HepG2 (cell line): ENCODE results near the gene ZSCAN4. TPM values are rescaled to one million over a fixed set of nuclear protein-coding genes. Genes with fewer than 3 reads are reported as not detected.
A peak's percentile ranks its signal among the peaks of the same experiment; 100 is the strongest.

Experiments used
- ATAC-seq: fragments of 200-7000 bp; cut with Tn5 transposase; 3 replicates; pipeline ENCODE4 v1.9.1; 2020; ENCODE audit warnings: mild to moderate bottlenecking, moderate library complexity
- BruUV-seq: library from RNA; stranded (reverse); fragments of 400-500 nt; replicated peaks from 2 replicates; lab custom pipeline; 2021; lab: Mats Ljungman, UMichigan
- CTCF ChIA-PET: fragments of 300-600 bp; formaldehyde crosslinking; extraction: SDS; loops from one replicate; lab custom pipeline; 2021; ENCODE audit warnings: low total read pairs, inconsistent platforms, low intra/inter-chr PET ratio; lab: Yijun Ruan, JAX
- POLR2A ChIA-PET: fragments of 350-600 bp; sonication (Branson Sonifier 250); formaldehyde crosslinking; loops from one replicate; lab custom pipeline; 2020; ENCODE audit warnings: antibody characterized with exemption, inconsistent platforms; lab: Yijun Ruan, JAX
- DNase-seq: peaks from one replicate; pipeline ENCODE4 v3.0.0-alpha.2; 2015; ENCODE audit warnings: low spot score
- FAIRE-seq: peaks from 3 replicates; lab custom pipeline; 2011; peaks lifted over from hg19 to GRCh38; lab: Jason Lieb, UNC
- H2AFZ ChIP-seq: one replicate; pipeline ENCODE4 v1.6.1; 2011; ENCODE audit warnings: low read length, inconsistent platforms
- H3K27ac ChIP-seq: fragments of 300-600 bp; 3 replicates; pipeline ENCODE4 v1.8.0; 2011; ENCODE audit warnings: mixed run types, mild to moderate bottlenecking, mixed read lengths, low read length, inconsistent platforms; ENCODE audit not compliant: insufficient read depth; ENCODE audit errors: extremely low read length
- H3K27me3 ChIP-seq, 2 experiments: fragments of 200-600 bp in 1 of 2; 2 replicates in 1 of 2; 3 replicates in 1 of 2; pipeline versions ENCODE4 v1.6.0 to v1.8.0; 2011; ENCODE audit warnings: low read length in 2 of 2, mild to moderate bottlenecking in 2 of 2, moderate library complexity in 2 of 2, inconsistent platforms in 1 of 2; ENCODE audit not compliant: insufficient read depth in 2 of 2, control insufficient read depth in 1 of 2
- H3K36me3 ChIP-seq, 2 experiments: fragments of 200-600 bp in 1 of 2; replicated peaks in 1 of 2; 2 replicates in 1 of 2; 3 replicates in 1 of 2; pipeline versions ENCODE4 v1.5.1 to v1.8.0; 2011; ENCODE audit warnings: low read length in 2 of 2, inconsistent platforms in 1 of 2; ENCODE audit not compliant: insufficient read depth in 2 of 2, control insufficient read depth in 1 of 2
- H3K4me1 ChIP-seq: 2 replicates; pipeline ENCODE4 v1.5.1; 2012; ENCODE audit warnings: low read length, inconsistent platforms; ENCODE audit not compliant: insufficient read depth
- H3K4me2 ChIP-seq: 2 replicates; pipeline ENCODE4 v1.6.0; 2011; ENCODE audit warnings: low read depth, low read length, inconsistent platforms
- H3K4me3 ChIP-seq, 3 experiments: fragments of 200-600 bp in 1 of 3; sonication (generic), shearing (Covaris generic) in 1 of 3; replicated peaks in 1 of 3; 2 replicates each; pipeline ENCODE4 v1.5.1; 2011 to 2016; ENCODE audit warnings: low read length in 3 of 3, inconsistent platforms in 2 of 3, low read depth in 2 of 3, mild to moderate bottlenecking in 2 of 3, control low read depth in 1 of 3, mixed read lengths in 1 of 3; ENCODE audit not compliant: insufficient read depth in 1 of 3
- H3K79me2 ChIP-seq: one replicate; pipeline ENCODE4 v1.6.1; 2011; ENCODE audit warnings: low read length, inconsistent platforms; ENCODE audit not compliant: insufficient read depth
- H3K9ac ChIP-seq: 2 replicates; pipeline ENCODE4 v1.6.0; 2011; ENCODE audit warnings: mild to moderate bottlenecking, low read depth, low read length, inconsistent platforms; ENCODE audit not compliant: insufficient read depth
- H3K9me3 ChIP-seq: 2 replicates; pipeline ENCODE4 v1.5.1; 2012; ENCODE audit warnings: mild to moderate bottlenecking, low read length
- H4K20me1 ChIP-seq: 2 replicates; pipeline ENCODE4 v1.6.0; 2011; ENCODE audit warnings: inconsistent platforms, mild to moderate bottlenecking, low read length, moderate library complexity; ENCODE audit not compliant: insufficient read depth
- AGO2 ChIP-seq: fragments of 200-400 bp; formaldehyde crosslinking; optimal IDR thresholded peaks from 2 replicates; pipeline ENCODE3; 2017; ENCODE audit warnings: mild to moderate bottlenecking, low read depth, low read length, moderate library complexity
- AHR ChIP-seq: IDR thresholded peaks from 2 replicates; pipeline ENCODE4 v1.6.1; 2018; ENCODE audit warnings: missing genetic modification reagents, missing compliant biosample characterization
- BRCA1 ChIP-seq: sonication (generic); formaldehyde crosslinking; IDR thresholded peaks from 2 replicates; pipeline ENCODE4 v1.4.0; 2020; ENCODE audit warnings: missing genetic modification reagents
- CENPBD1 ChIP-seq: sonication (generic); formaldehyde crosslinking; IDR thresholded peaks from 2 replicates; pipeline ENCODE4 v1.8.0; 2022; ENCODE audit warnings: missing genetic modification reagents, low read depth, mild to moderate bottlenecking, borderline replicate concordance
- IKZF1 ChIP-seq: fragments of 450-650 bp; IDR thresholded peaks from 2 replicates; pipeline ENCODE4 v1.7.1; 2016
- MAFF ChIP-seq: IDR thresholded peaks from 2 replicates; pipeline ENCODE4 v1.6.1; 2011; ENCODE audit warnings: low read depth, low read length, improper control_type of control experiment
- MAFK ChIP-seq, 2 experiments: IDR thresholded peaks in 1 of 2; conservative IDR thresholded peaks in 1 of 2; 2 replicates each; pipeline ENCODE4 v1.6.1; 2011; ENCODE audit warnings: improper control_type of control experiment in 2 of 2, low read length in 2 of 2
- WGBS: methylation state at CpG from one replicate; pipeline ENCODE4 v1.1.6; 2017; ENCODE audit warnings: low lambda C conversion rate; 5-methylcytosine and 5-hydroxymethylcytosine counted together
- in situ Hi-C: cut with HindIII; loops from 2 replicates; pipeline ENCODE4 v1.10.0; 2017; ENCODE audit warnings: low pct_unique_long_range_greater_than_20kb; ENCODE audit not compliant: extremely low pct_ligation_motif_present
- intact Hi-C: fragments of 100-400 bp; cut with micrococcal nuclease; formaldehyde crosslinking; loops from one replicate; pipeline ENCODE4 v1.10.0; 2022; ENCODE audit not compliant: unreplicated experiment
- polyA plus RNA-seq, 8 experiments: library from polyadenylated mRNA; depleted of rRNA in 3 of 8; stranded (reverse) in 7 of 8; unstranded in 1 of 8; fragments of >200 nt; fragmentation: Illumina TruSeq in 4 of 8; extraction: Trizol in 4 of 8; gene quantifications; 2 replicates each; pipeline versions ENCODE4 v1.2.1 to v1.2.3, GENCODE V29; 2011 to 2016; ENCODE audit warnings: low read depth in 4 of 8, missing spikeins in 1 of 8, mixed read lengths in 1 of 8; ENCODE audit not compliant: insufficient read depth in 1 of 8
- total RNA-seq, 5 experiments: library from RNA; depleted of rRNA; stranded (reverse); fragments of >200 nt; fragmentation: Illumina TruSeq; extraction: Trizol; gene quantifications; 2 replicates each; pipeline ENCODE4 v1.2.3, GENCODE V29; 2016; ENCODE audit warnings: low read depth in 1 of 5

The ZSCAN4 gene
- total and polyA plus RNA-seq, 2 of the 13 experiments (the other 11 are each of a cell fraction or from before 2014, with no cell fraction given), result 0.60 to 0.73 TPM

- Histone ChIP-seq H3K4me2 (no peak overlapping the region), H3K4me3 (no peak overlapping the region), H2AFZ (no peak overlapping the region), H3K27me3 (no peaks in the 10 kb centered on the region), H3K36me3 (0 out of 5 replicates have a peak, but pooled peaks cover 0 to 7% of the 10 kb centered on the region in 2 experiments), H4K20me1 (no peaks in the 10 kb centered on the region), H3K4me1 (no peaks in the 10 kb centered on the region), H3K9me3 (no peaks in the 10 kb centered on the region), H3K9ac (no peak overlapping the region), H3K27ac (no peak overlapping the region)
- ATAC-seq, result no peak
- ChIA-PET POLR2A (no interaction called here), CTCF (no interaction called here)
- DNase-seq, result no peak
- no peak for FAIRE-seq
- 100% methylated on average over 1 of the region's 1 CpG for WGBS
- in situ Hi-C loops, result no loop called here
- TF ChIP-seq CENPBD1 (CRISPR knock-in tag) (no peak), MAFK (conservative IDR thresholded peaks at IDR 0.05 in 1 of 2, IDR thresholded peaks at IDR 0.05 in 1 of 2; ENCODE audit: low read length in 2 of 2) (peak; percentile 64 to 86; a peak in 3 of 4 replicates), MAFF (peak; percentile 67)
- TF ChIP-seq, all 625 proteins: peak for 2
- BruUV-seq, result no TSS peak
- intact Hi-C loops, result no loop called here
- no peaks in the 10 kb centered on the region for H3K79me2 ChIP-seq
Measured at GRCh38 chr19:57706346-57706745, 37.6 kb downstream of the ZSCAN4 start.

- POLR2A ChIA-PET, result no interaction called here
Measured at GRCh38 chr19:57708641-57709361, 40.1 kb downstream of the ZSCAN4 start, which contains the start of gene ZNF154. TSS of gene ZNF154 (minus strand) at chr19:57709204. CDS start at chr19:57708971, 233 bp downstream.

More at GRCh38 chr19:57708641-57709361, 40.1 kb downstream of the ZSCAN4 start, which contains the start of gene ZNF154:
- no peak within 1 kb of the TSS for H3K4me2 ChIP-seq
- no peak for DNase-seq
- no TSS peak for BruUV-seq
- intact Hi-C loops, result no loop called here
- CTCF ChIA-PET, result no interaction called here
- no peaks in the 10 kb centered on the region for H3K79me2 ChIP-seq
- H3K4me3 ChIP-seq, result no peak within 1 kb of the TSS
- TF ChIP-seq IKZF1, result no peak
- peak; percentile 32 for TF ChIP-seq AGO2
- TF ChIP-seq AHR, result no peak
- TF ChIP-seq BRCA1 (CRISPR knock-in tag), result no peak
- H3K36me3 ChIP-seq, result peaks cover 0 to 9% of the 10 kb centered on the region in 2 experiments; a peak in 1 of 5 replicates
- no peaks in the 10 kb centered on the region for H3K4me1 ChIP-seq
- no peaks in the 10 kb centered on the region for H3K27me3 ChIP-seq
- 97% methylated on average over 53 of the region's 53 CpGs for WGBS
- no peak for ATAC-seq
- in situ Hi-C loops, result no loop called here
- no peak for FAIRE-seq
- no peaks in the 10 kb centered on the region for H3K9me3 ChIP-seq
- H4K20me1 ChIP-seq, result no peaks in the 10 kb centered on the region
- H3K9ac ChIP-seq, result no peak within 1 kb of the TSS
- H3K27ac ChIP-seq, result no peak within 1 kb of the TSS
- no peak within 1 kb of the TSS for H2AFZ ChIP-seq
